LNCaP clone FGC (cell line): ENCODE measurements around the gene HOTAIR.

Experiments
- DNase-seq: peaks from one replicate; pipeline ENCODE4 v3.0.0-alpha.2; 2011; ENCODE audit warnings: low read depth
- H3K4me3 ChIP-seq: 2 replicates; pipeline ENCODE4 v1.5.1; 2011; ENCODE audit warnings: mild to moderate bottlenecking, low read depth, low read length, control low read depth
- CTCF ChIP-seq: IDR thresholded peaks from 2 replicates; pipeline ENCODE4 v1.5.1; 2012; ENCODE audit warnings: mild to moderate bottlenecking; ENCODE audit not compliant: control insufficient read depth, insufficient read depth; ENCODE audit errors: extremely low read depth

Gene HOTAIR

GRCh38 chr12:53969588-53970259 is 5.0 kb downstream of the HOTAIR start:
- no peak for DNase-seq
- TF ChIP-seq CTCF, result no peak
- H3K4me3 ChIP-seq, result no peak overlapping the region

- no peak overlapping the region for H3K4me3 ChIP-seq
- DNase-seq, result no peak
- TF ChIP-seq CTCF, result no peak
These were observed 6.3 kb downstream of the HOTAIR start for GRCh38 chr12:53968214-53969127.

GRCh38 chr12:53967421-53967925 is 7.3 kb downstream of the HOTAIR start:
- H3K4me3 ChIP-seq, result no peak overlapping the region
- DNase-seq, result no peak
- TF ChIP-seq CTCF, result no peak

- H3K4me3 ChIP-seq, result no peak overlapping the region
- TF ChIP-seq CTCF, result no peak
- no peak for DNase-seq
These were observed 8.2 kb downstream of the HOTAIR start for GRCh38 chr12:53966385-53967133.

GRCh38 chr12:53966085-53966384 is 8.7 kb downstream of the HOTAIR start:
- H3K4me3 ChIP-seq, result no peak overlapping the region
- DNase-seq, result no peak
- no peak for TF ChIP-seq CTCF

- no peak for TF ChIP-seq CTCF
- H3K4me3 ChIP-seq, result no peak overlapping the region
These were observed 9.3 kb downstream of the HOTAIR start for GRCh38 chr12:53965281-53966084.

More at GRCh38 chr12:53965281-53966084, 9.3 kb downstream of the HOTAIR start:
- no peak for DNase-seq
